NCI-H128 (cell line): ENCODE measurements around the gene HIRA.

ENCODE experiments used
- DNase-seq: peaks from one replicate; lab custom pipeline; 2025; ENCODE audit not compliant: unreplicated experiment; lab: John Stamatoyannopoulos, UW

HIRA gene

GRCh38 chr22:19410941-19411689, 20.4 kb downstream of the HIRA start:
- no peak for DNase-seq

- no peak for DNase-seq
These were observed 23.6 kb downstream of the HIRA start for GRCh38 chr22:19407649-19408606.

GRCh38 chr22:19406846-19407245, 24.7 kb downstream of the HIRA start:
- no peak for DNase-seq

- no peak for DNase-seq
These were observed 25.2 kb downstream of the HIRA start for GRCh38 chr22:19406281-19406811.

GRCh38 chr22:19405652-19406051, 25.9 kb downstream of the HIRA start:
- DNase-seq = no peak

- DNase-seq = no peak
These were observed 26.4 kb downstream of the HIRA start for GRCh38 chr22:19405133-19405532.

GRCh38 chr22:19404676-19405075, 26.9 kb downstream of the HIRA start:
- no peak for DNase-seq

- DNase-seq = no peak
These were observed 28.8 kb downstream of the HIRA start for GRCh38 chr22:19402642-19403191.

- DNase-seq = no peak
These were observed 30.1 kb downstream of the HIRA start for GRCh38 chr22:19401483-19401882.

GRCh38 chr22:19400881-19401280, 30.7 kb downstream of the HIRA start:
- no peak for DNase-seq

GRCh38 chr22:19398652-19399051, 32.9 kb downstream of the HIRA start:
- no peak for DNase-seq

- DNase-seq = no peak
These were observed 33.3 kb downstream of the HIRA start for GRCh38 chr22:19398206-19398605.

- DNase-seq = no peak
These were observed 33.8 kb downstream of the HIRA start for GRCh38 chr22:19397734-19398104.

- no peak for DNase-seq
These were observed 34.4 kb downstream of the HIRA start for GRCh38 chr22:19396934-19397733.

GRCh38 chr22:19396561-19396933, 35.0 kb downstream of the HIRA start:
- no peak for DNase-seq

- no peak for DNase-seq
These were observed 36.3 kb downstream of the HIRA start for GRCh38 chr22:19395276-19395675.

GRCh38 chr22:19394274-19395050, 37.1 kb downstream of the HIRA start:
- no peak for DNase-seq

GRCh38 chr22:19393704-19394103, 37.8 kb downstream of the HIRA start:
- DNase-seq = no peak

- DNase-seq = no peak
These were observed 44.0 kb downstream of the HIRA start for GRCh38 chr22:19387575-19387974.

GRCh38 chr22:19387038-19387437, 44.5 kb downstream of the HIRA start:
- DNase-seq = no peak
